ENCODE results near the gene CDC5L.

- TF ChIP-seq CTCF (IDR thresholded peaks at IDR 0.05; ENCODE audit: insufficient read depth, low read depth, low read length), result no peak
- TF ChIP-seq EZH2 (IDR thresholded peaks at IDR 0.05; ENCODE audit: insufficient read depth, low read length), result no peak
Measured at GRCh38 chr6:44415873-44416502, 28.5 kb downstream of the CDC5L start.
